Testis (tissue), 3 donors: ENCODE data around the gene TMEM164. TPM values are rescaled to one million over a fixed set of nuclear protein-coding genes. Genes with fewer than 3 reads are reported as not detected.

Source experiments
- DNase-seq: peaks from one replicate; pipeline ENCODE4 v3.0.0-alpha.2; 2019
- H3K27ac ChIP-seq, 2 donors: fragments of 200-600 bp; sonication (generic); one replicate each; pipeline ENCODE4 v1.5.1; 2019
- H3K27me3 ChIP-seq: fragments of 200-600 bp; sonication (generic); one replicate; pipeline ENCODE4 v1.5.1; 2019
- H3K36me3 ChIP-seq: fragments of 200-600 bp; sonication (generic); one replicate; pipeline ENCODE4 v1.5.1; 2017; ENCODE audit warnings: low read depth; ENCODE audit errors: missing control alignments
- H3K4me1 ChIP-seq: fragments of 200-600 bp; sonication (generic); one replicate; pipeline ENCODE4 v1.5.1; 2019
- H3K4me3 ChIP-seq, 2 donors: fragments of 200-600 bp; sonication (generic); one replicate each; pipeline ENCODE4 v1.5.1; 2017 to 2019
- H3K9me3 ChIP-seq: fragments of 200-600 bp; sonication (generic); one replicate; pipeline ENCODE4 v1.5.1; 2017
- CTCF ChIP-seq, 3 experiments: fragments of 450-650 bp in 2 of 3; fragments of 200-600 bp in 1 of 3; sonication (generic) in 1 of 3; IDR thresholded peaks; one replicate each; pipeline ENCODE4 v1.5.1; 2016 to 2019; ENCODE audit warnings: antibody characterized with exemption in 3 of 3, mild to moderate bottlenecking in 2 of 3, moderate library complexity in 1 of 3
- POLR2A ChIP-seq: fragments of 450-650 bp; IDR thresholded peaks from one replicate; pipeline ENCODE4 v1.6.1; 2017; ENCODE audit warnings: antibody characterized with exemption, mild to moderate bottlenecking, moderate library complexity
- WGBS, 2 donors: methylation state at CpG; one replicate each; pipeline ENCODE4 v1.1.5; 2018; 5-methylcytosine and 5-hydroxymethylcytosine counted together
- intact Hi-C: fragments of 100-400 bp; cut with DNase I; formaldehyde crosslinking; loops from one replicate; pipeline ENCODE4 v1.15.1; 2023; ENCODE audit warnings: low total_unique reads
- polyA plus RNA-seq: library from polyadenylated mRNA; stranded (reverse); fragments of 350-450 nt; fragmentation: Illumina TruSeq; extraction: RNeasy Lipid Tissue Mini Kit (QIAGEN cat#74804); gene quantifications from one replicate; pipeline ENCODE4 v1.2.3, GENCODE V29; 2014; ENCODE audit warnings: low read depth, low replicate concordance; ENCODE audit not compliant: insufficient read depth
- total RNA-seq, 2 donors: library from RNA; depleted of rRNA; stranded (reverse); fragments of >200 nt; gene quantifications; one replicate each; pipeline ENCODE4 v1.2.3, GENCODE V29; 2016

Gene TMEM164
- total and polyA plus RNA-seq, 3 donors from 2014 or later, result 7.9 to 13.9 (median 8.1) TPM

GRCh38 chrX:110216027-110216426 is 213.1 kb downstream of the TMEM164 start:
- Histone ChIP-seq H3K27ac (no peak overlapping the region), H3K36me3 (no peaks in the 10 kb centered on the region), H3K9me3 (no peaks in the 10 kb centered on the region), H3K4me3 (no peak overlapping the region), H3K4me1 (no peaks in the 10 kb centered on the region), H3K27me3 (no peaks in the 10 kb centered on the region)
- intact Hi-C loops, result no loop called here
- 91 to 97% methylated on average over 4 of the region's 4 CpGs for WGBS, 2 donors
- DNase-seq, result no peak
- TF ChIP-seq POLR2A (no peak), CTCF (IDR thresholded peaks at IDR 0.05) (no peak)

GRCh38 chrX:110218591-110218990 is 215.7 kb downstream of the TMEM164 start:
- DNase-seq, result no peak
- no peak for TF ChIP-seq CTCF (IDR thresholded peaks at IDR 0.05)
- no peak for TF ChIP-seq POLR2A
- H3K27me3 ChIP-seq, result no peaks in the 10 kb centered on the region
- H3K36me3 ChIP-seq, result no peaks in the 10 kb centered on the region
- intact Hi-C loops, result no loop called here
- no peak overlapping the region for H3K4me3 ChIP-seq
- WGBS, 2 donors, result 96 to 98% methylated on average over 2 of the region's 2 CpGs
- H3K9me3 ChIP-seq, result no peaks in the 10 kb centered on the region
- no peak overlapping the region for H3K27ac ChIP-seq
- H3K4me1 ChIP-seq, result no peaks in the 10 kb centered on the region

- 94 to 95% methylated on average over 1 of the region's 1 CpG for WGBS, 2 donors
Measured at GRCh38 chrX:110219920-110220319, 217.0 kb downstream of the TMEM164 start.

GRCh38 chrX:110222497-110223257 is 219.8 kb downstream of the TMEM164 start:
- Histone ChIP-seq H3K9me3 (no peaks in the 10 kb centered on the region), H3K4me1 (no peaks in the 10 kb centered on the region), H3K27ac (no peak overlapping the region), H3K27me3 (no peaks in the 10 kb centered on the region), H3K4me3 (no peak overlapping the region), H3K36me3 (no peaks in the 10 kb centered on the region)
- WGBS, 2 donors, result 67 to 86% methylated on average over 1 to 2 of the region's 2 CpGs
- intact Hi-C loops, result no loop called here
- no peak for TF ChIP-seq CTCF (IDR thresholded peaks at IDR 0.05)
- TF ChIP-seq POLR2A, result no peak
- no peak for DNase-seq

More at GRCh38 chrX:110219920-110220319, 217.0 kb downstream of the TMEM164 start:
- no peaks in the 10 kb centered on the region for H3K9me3 ChIP-seq
- H3K36me3 ChIP-seq, result no peaks in the 10 kb centered on the region
- H3K27me3 ChIP-seq, result no peaks in the 10 kb centered on the region
- DNase-seq, result no peak
- intact Hi-C loops, result no loop called here
- no peak for TF ChIP-seq CTCF (IDR thresholded peaks at IDR 0.05)
- no peak for TF ChIP-seq POLR2A
- no peaks in the 10 kb centered on the region for H3K4me1 ChIP-seq
- no peak overlapping the region for H3K27ac ChIP-seq
- H3K4me3 ChIP-seq, result no peak overlapping the region
